Right atrium auricular region (tissue), 2 donors: ENCODE measurements around the gene GRIK1. TPM values are rescaled to one million over a fixed set of nuclear protein-coding genes. Genes with fewer than 3 reads are reported as not detected.

ENCODE experiments used
- DNase-seq: peaks from one replicate; pipeline ENCODE4 v3.0.0-alpha.2; 2019; ENCODE audit warnings: low spot score
- H3K27ac ChIP-seq, 2 donors: fragments of 200-600 bp; sonication (generic); 1 replicate in 1 of 2; 2 replicates in 1 of 2; pipeline ENCODE4 v1.5.1; 2016 to 2019
- H3K27me3 ChIP-seq, 2 donors: fragments of 200-600 bp; sonication (generic); one replicate each; pipeline versions ENCODE4 v1.5.1 to v1.6.0; 2017 to 2019
- H3K36me3 ChIP-seq: fragments of 200-600 bp; sonication (generic); one replicate; pipeline ENCODE4 v1.5.1; 2016
- H3K4me1 ChIP-seq, 2 donors: fragments of 200-600 bp; sonication (generic); one replicate each; pipeline versions ENCODE4 v1.5.1 to v1.6.0; 2017 to 2019
- H3K4me3 ChIP-seq, 2 donors: fragments of 200-600 bp; sonication (generic); 1 replicate in 1 of 2; 2 replicates in 1 of 2; pipeline ENCODE4 v1.5.1; 2017 to 2019; ENCODE audit warnings: mild to moderate bottlenecking in 1 of 2, moderate library complexity in 1 of 2
- H3K9me3 ChIP-seq, 2 donors: fragments of 200-600 bp; sonication (generic); one replicate each; pipeline ENCODE4 v1.5.1; 2019
- total RNA-seq, 2 donors: library from RNA; depleted of rRNA; stranded (reverse); fragments of >200 nt; gene quantifications; one replicate each; pipeline ENCODE4 v1.1.0, GENCODE V29; 2016
- TF ChIP-seq, protein P1 (sequence below), 2 donors: fragments of 200-600 bp; sonication (generic); IDR thresholded peaks; one replicate each; pipeline ENCODE4 v1.5.1; 2019; ENCODE audit warnings: antibody characterized with exemption in 2 of 2

Gene GRIK1
- total RNA-seq, 2 donors from 2014 or later = not detected

DNA sequence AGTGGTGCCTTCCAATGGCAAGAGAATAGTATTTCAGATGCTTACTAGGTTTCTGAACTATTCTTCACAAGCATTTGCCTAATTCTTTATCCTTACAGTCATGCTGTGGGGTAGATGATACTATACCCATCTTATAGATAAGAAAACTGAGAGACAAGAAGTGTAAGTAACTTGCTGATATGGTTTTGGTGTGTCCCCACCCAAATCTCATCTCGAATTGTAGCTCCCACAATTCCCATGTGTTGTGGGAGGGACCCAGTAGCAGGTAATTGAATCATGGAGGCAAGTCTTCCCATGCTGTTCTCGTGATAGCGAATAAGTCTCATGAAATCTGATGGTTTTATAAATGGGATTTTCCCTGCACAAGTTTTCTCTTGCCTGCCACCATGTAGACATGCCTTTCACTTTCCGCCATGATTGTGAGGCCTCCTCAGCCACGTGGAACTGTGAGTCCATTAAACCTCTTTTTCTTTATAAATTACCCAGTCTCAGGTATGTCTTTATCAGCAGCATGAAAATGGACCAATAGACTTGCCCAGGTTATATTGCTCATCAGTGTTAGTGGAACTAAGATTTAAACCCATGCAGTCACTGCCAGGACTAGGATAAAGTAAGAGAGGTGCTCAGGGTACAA, 298.7 kb downstream of the GRIK1 start:
- Histone ChIP-seq H3K4me1 (no peaks in the 10 kb centered on the region), H3K36me3 (no peaks in the 10 kb centered on the region), H3K4me3 (no peak overlapping the region), H3K27me3 (no peaks in the 10 kb centered on the region), H3K27ac (no peak overlapping the region), H3K9me3 (no peaks in the 10 kb centered on the region)
- DNase-seq = no peak
- TF ChIP-seq, protein P1, sequence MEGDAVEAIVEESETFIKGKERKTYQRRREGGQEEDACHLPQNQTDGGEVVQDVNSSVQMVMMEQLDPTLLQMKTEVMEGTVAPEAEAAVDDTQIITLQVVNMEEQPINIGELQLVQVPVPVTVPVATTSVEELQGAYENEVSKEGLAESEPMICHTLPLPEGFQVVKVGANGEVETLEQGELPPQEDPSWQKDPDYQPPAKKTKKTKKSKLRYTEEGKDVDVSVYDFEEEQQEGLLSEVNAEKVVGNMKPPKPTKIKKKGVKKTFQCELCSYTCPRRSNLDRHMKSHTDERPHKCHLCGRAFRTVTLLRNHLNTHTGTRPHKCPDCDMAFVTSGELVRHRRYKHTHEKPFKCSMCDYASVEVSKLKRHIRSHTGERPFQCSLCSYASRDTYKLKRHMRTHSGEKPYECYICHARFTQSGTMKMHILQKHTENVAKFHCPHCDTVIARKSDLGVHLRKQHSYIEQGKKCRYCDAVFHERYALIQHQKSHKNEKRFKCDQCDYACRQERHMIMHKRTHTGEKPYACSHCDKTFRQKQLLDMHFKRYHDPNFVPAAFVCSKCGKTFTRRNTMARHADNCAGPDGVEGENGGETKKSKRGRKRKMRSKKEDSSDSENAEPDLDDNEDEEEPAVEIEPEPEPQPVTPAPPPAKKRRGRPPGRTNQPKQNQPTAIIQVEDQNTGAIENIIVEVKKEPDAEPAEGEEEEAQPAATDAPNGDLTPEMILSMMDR (IDR thresholded peaks at IDR 0.05) = no peak

DNA sequence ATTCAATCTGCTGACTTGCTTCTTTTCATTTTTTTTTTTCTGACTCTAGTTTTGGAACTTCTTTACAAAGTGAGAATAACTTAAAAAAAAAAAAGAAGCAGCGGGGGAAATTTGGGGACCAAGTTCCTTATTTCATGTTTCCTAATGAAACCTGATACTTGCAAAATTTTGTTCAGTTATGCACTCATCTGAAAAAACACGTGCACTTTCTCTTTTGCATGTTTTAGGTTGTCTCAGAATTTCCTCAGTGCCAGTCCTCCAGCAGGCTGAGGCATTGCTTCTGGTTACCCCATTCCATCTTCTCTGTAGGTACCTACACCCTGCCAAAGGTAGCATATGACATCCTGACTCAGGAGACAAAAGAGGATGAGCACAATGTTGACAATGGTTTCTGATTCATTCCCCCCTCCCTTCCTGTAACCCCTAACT, 299.7 kb downstream of the GRIK1 start:
- Histone ChIP-seq H3K4me1 (no peaks in the 10 kb centered on the region), H3K9me3 (no peaks in the 10 kb centered on the region), H3K27me3 (no peaks in the 10 kb centered on the region), H3K36me3 (no peaks in the 10 kb centered on the region), H3K27ac (no peak overlapping the region), H3K4me3 (no peak overlapping the region)
- TF ChIP-seq, protein P1 (IDR thresholded peaks at IDR 0.05) = no peak
- DNase-seq = no peak

DNA sequence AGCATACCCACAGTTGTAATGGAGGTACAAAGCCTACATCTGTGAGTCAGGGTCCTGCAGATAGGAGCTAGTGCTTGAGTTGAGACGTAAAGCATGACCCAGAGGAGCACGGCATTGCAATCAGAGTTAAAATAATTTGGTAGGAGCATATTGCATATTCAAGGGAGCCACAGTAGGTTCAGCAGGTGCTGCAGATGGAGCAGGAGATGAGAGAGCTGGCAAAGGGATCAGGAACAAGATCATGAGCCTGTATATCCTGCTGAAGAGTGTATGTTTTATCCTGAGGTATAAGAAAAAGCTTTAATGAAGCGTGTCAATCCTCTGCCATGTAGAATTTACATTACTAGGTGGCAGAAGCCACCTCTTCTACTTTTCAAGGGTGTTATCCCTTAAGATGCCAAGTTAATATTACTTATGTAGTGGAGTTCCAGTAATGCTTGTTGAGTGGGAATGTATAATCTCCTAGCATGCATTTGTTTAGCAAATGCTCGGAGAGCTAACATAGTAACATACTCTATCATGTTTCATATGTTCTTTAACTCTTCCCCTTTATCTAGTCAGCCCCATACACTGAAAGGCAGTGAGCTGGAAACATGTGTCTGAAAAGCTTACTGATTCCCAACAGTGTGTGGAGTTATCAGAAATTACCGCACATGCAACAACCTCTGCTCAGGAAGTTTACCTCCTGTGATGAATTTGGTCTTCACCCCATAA, 300.3 kb downstream of the GRIK1 start:
- Histone ChIP-seq H3K9me3 (no peaks in the 10 kb centered on the region), H3K36me3 (no peaks in the 10 kb centered on the region), H3K4me1 (no peaks in the 10 kb centered on the region), H3K27me3 (no peaks in the 10 kb centered on the region), H3K27ac (no peak overlapping the region), H3K4me3 (no peak overlapping the region)
- TF ChIP-seq, protein P1 (IDR thresholded peaks at IDR 0.05) = no peak
- DNase-seq = no peak

DNA sequence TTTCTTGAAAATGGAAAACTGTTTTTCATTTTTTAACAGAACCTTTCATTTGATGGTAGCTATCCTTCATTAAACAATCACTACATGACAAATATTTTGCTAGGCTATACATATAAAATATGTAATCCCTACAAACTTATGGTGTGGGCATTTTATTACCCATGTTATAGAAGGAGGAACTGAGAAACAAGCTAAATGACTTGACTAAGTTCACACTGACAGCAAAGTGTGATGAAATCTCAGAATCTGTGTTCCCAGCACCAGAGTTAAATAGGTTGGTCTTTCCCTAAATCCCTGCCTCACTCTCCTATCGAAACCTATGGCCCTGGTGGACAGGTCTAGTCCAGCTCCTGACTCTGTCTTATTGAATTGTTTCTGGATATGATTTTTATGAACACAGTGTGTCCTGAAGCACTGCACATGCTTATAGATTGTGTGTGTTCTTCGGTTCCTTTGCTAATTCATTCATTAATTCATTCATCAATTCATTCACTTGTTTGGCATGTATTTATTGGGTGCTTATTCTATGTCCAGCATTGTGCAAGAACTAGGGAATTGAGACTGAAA, 301.0 kb downstream of the GRIK1 start:
- no peak for DNase-seq
- TF ChIP-seq, protein P1 (IDR thresholded peaks at IDR 0.05) = no peak
- no peaks in the 10 kb centered on the region for H3K9me3 ChIP-seq
- H3K4me1 ChIP-seq = no peaks in the 10 kb centered on the region
- H3K27me3 ChIP-seq = no peaks in the 10 kb centered on the region
- no peaks in the 10 kb centered on the region for H3K36me3 ChIP-seq
- no peak overlapping the region for H3K4me3 ChIP-seq
- no peak overlapping the region for H3K27ac ChIP-seq

DNA sequence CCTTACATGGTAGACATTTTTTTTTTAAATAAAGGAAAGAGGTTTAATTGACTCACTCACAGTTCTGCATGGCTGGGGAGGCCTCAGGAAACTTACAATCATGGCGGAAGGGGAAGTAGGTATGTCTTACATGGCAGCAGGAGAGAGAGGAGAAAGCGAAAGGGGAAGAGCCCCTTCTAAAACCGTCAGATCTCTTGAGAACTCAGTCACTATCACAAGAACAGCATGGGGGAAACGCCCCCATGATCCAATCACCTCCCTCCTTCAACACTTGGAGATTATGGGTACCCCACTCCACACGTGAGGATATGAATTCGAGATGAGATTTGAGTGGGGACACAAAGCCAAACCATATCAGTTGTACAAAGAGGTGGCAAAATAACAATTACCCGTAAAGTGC, 301.7 kb downstream of the GRIK1 start:
- H3K4me1 ChIP-seq = no peaks in the 10 kb centered on the region
- TF ChIP-seq, protein P1 (IDR thresholded peaks at IDR 0.05) = no peak
- no peak for DNase-seq
- no peak overlapping the region for H3K27ac ChIP-seq
- no peaks in the 10 kb centered on the region for H3K9me3 ChIP-seq
- H3K27me3 ChIP-seq = no peaks in the 10 kb centered on the region
- no peaks in the 10 kb centered on the region for H3K36me3 ChIP-seq
- H3K4me3 ChIP-seq = no peak overlapping the region
